ENCODE results near the gene CENPM.

GRCh38 chr22:41932353-41932752, 14.6 kb downstream of the CENPM start:
- TF ChIP-seq, protein P1, sequence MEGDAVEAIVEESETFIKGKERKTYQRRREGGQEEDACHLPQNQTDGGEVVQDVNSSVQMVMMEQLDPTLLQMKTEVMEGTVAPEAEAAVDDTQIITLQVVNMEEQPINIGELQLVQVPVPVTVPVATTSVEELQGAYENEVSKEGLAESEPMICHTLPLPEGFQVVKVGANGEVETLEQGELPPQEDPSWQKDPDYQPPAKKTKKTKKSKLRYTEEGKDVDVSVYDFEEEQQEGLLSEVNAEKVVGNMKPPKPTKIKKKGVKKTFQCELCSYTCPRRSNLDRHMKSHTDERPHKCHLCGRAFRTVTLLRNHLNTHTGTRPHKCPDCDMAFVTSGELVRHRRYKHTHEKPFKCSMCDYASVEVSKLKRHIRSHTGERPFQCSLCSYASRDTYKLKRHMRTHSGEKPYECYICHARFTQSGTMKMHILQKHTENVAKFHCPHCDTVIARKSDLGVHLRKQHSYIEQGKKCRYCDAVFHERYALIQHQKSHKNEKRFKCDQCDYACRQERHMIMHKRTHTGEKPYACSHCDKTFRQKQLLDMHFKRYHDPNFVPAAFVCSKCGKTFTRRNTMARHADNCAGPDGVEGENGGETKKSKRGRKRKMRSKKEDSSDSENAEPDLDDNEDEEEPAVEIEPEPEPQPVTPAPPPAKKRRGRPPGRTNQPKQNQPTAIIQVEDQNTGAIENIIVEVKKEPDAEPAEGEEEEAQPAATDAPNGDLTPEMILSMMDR (conservative IDR thresholded peaks at IDR 0.05 in 1 of 2, IDR thresholded peaks at IDR 0.05 in 1 of 2; ENCODE audit: low read depth in 1 of 2, low read length in 2 of 2): no peak
- no peak for TF ChIP-seq EZH2 (IDR thresholded peaks at IDR 0.05; ENCODE audit: low read length, missing control alignments)
